ENCODE measurements around the gene EIPR1. TPM values are rescaled to one million over a fixed set of nuclear protein-coding genes. Genes with fewer than 3 reads are reported as not detected.
A peak's percentile ranks its signal among the peaks of the same experiment; 100 is the strongest.

EIPR1 gene
- total and polyA plus RNA-seq, 10 of the 15 experiments (the other 5 are each of a cell fraction or from before 2014, with no cell fraction given) = 23.6 to 61.2 (median 42.2) TPM

DNA sequence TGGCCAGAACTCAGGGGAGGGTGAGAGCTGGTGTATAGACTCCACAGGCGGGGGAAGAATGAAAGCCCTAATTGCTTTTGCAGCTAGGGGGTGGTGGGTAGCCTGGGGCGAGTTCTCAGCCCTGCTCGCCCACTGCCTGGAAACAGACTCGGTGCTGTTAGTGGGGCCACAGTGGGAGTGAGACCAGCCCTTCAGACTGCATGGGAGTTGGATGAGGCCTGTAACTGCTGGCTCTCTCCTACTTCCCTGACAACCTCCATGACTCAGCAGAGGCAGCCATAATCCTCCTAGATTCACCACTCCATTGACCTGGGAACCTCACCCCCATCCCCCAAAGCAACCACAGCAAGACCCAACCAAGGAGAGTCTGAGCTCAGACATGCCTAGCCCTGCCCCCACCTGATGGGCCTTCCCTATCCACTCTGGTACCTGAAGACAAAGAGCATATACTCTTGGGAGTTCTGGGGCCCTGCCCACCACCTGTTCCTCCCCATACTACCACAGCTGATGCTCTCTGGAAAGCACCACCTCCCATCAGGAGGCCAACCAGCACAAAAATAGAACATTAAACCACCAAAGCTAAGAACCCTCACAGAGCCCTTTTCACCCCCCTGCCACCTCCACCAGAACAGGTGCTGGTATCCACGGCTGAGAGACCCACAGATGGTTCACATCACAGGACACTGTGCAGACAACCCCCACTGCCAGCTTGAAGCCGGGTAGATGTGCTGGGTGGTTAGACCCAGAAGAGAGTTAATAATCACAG, 226.3 kb downstream of the EIPR1 start:
- ChIA-PET RAD21 (ENCODE audit: unreplicated experiment) (interaction anchor here (1.1 kb wide), 1 partner anchor 71 kb away, joined by 5 read pairs; no protein-coding TSS in a partner anchor), SMC1A (ENCODE audit: uncharacterized antibody, unreplicated experiment) (interaction anchor here (1.4 to 1.8 kb wide), 3 partner anchors 11 to 103 kb away, joined by 3 to 6 read pairs (median 5); no protein-coding TSS in a partner anchor), CTCF (interaction anchor here (1.5 kb wide), 1 partner anchor 272 kb away, joined by 3 read pairs; no protein-coding TSS in a partner anchor), POLR2A (interaction anchor here (1.2 kb wide), 1 partner anchor 103 kb away, joined by 3 read pairs; no protein-coding TSS in a partner anchor)
- Histone ChIP-seq H3K27ac (ENCODE audit: control insufficient read depth, insufficient read depth) (peak overlapping the region; percentile 46), H3K79me2 (ENCODE audit: control insufficient read depth, insufficient read depth, low read length) (no peaks in the 10 kb centered on the region), H3K27me3 (replicated peaks in 1 of 2; ENCODE audit: control insufficient read depth in 2 of 2, insufficient read depth in 2 of 2, low read length in 1 of 2) (no peaks in the 10 kb centered on the region), H4K20me1 (ENCODE audit: control insufficient read depth, insufficient read depth) (no peaks in the 10 kb centered on the region), H3K4me1 (ENCODE audit: control insufficient read depth, insufficient read depth, low read length) (peaks cover 14% of the 10 kb centered on the region), H3K9me3 (replicated peaks; ENCODE audit: control insufficient read depth, insufficient read depth, low read length) (no peaks in the 10 kb centered on the region; the same call in 2 of the 3 replicates), H2AFZ (ENCODE audit: control insufficient read depth, low read depth, low read length) (no peak overlapping the region; the same call in none of the 2 replicates), H3K4me2 (ENCODE audit: control insufficient read depth, insufficient read depth) (peak overlapping the region; percentile 22; the same call in 1 of the 2 replicates), H3K36me3 (ENCODE audit: control insufficient read depth in 2 of 2, insufficient read depth in 2 of 2, low read length in 1 of 2) (no peaks in the 10 kb centered on the region; a peak in 1 of 4 replicates), H3K9ac (ENCODE audit: control insufficient read depth, insufficient read depth, low read length) (no peak overlapping the region), H3K4me3 (no peak overlapping the region)
- FAIRE-seq (peak; percentile 72), DNase-seq (ENCODE audit: low read depth, low spot score) (peak; percentile 60), ATAC-seq (peak; percentile 64)
- intact Hi-C loops (cut with micrococcal nuclease; ENCODE audit: unreplicated experiment) (loop anchor here (2.0 kb wide), 1 partner anchor 71 kb away; no protein-coding TSS in a partner anchor), in situ Hi-C loops (cut with MboI) (no loop called here)
- no TSS peak for BruUV-seq (replicated peaks)
- WGBS (ENCODE audit: insufficient coverage, insufficient replicate concordance, low lambda C conversion rate, missing lambda C conversion rate) = 61% methylated on average over 6 of the region's 6 CpGs
- TF ChIP-seq, protein P1, sequence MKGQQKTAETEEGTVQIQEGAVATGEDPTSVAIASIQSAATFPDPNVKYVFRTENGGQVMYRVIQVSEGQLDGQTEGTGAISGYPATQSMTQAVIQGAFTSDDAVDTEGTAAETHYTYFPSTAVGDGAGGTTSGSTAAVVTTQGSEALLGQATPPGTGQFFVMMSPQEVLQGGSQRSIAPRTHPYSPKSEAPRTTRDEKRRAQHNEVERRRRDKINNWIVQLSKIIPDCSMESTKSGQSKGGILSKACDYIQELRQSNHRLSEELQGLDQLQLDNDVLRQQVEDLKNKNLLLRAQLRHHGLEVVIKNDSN (IDR thresholded peaks at IDR 0.05; ENCODE audit: borderline replicate concordance, extremely low read length, insufficient read depth, low read depth, low read length) = no peak
- TF ChIP-seq RBBP5 (conservative IDR thresholded peaks at IDR 0.05) (no peak), MEF2A (IDR thresholded peaks at IDR 0.05; ENCODE audit: insufficient read depth, low read depth, low read length) (peak; percentile 75; the same call in 1 of the 2 replicates), EED (IDR thresholded peaks at IDR 0.05; ENCODE audit: low read depth) (peak; percentile 60), ASH2L (IDR thresholded peaks at IDR 0.05; ENCODE audit: borderline replicate concordance, low read depth) (no peak), ZNF384 (IDR thresholded peaks at IDR 0.05; ENCODE audit: borderline replicate concordance, low read depth, low read length) (no peak), MTA3 (IDR thresholded peaks at IDR 0.05; ENCODE audit: borderline replicate concordance, low read length) (no peak), TCF3 (IDR thresholded peaks at IDR 0.05; ENCODE audit: borderline replicate concordance, insufficient read depth, low read depth, low read length) (peak; percentile 95), MEF2B (IDR thresholded peaks at IDR 0.05; ENCODE audit: partially characterized antibody, poor library complexity, severe bottlenecking) (peak; percentile 94), JUNB (IDR thresholded peaks at IDR 0.05) (no peak), BMI1 (IDR thresholded peaks at IDR 0.05; ENCODE audit: borderline replicate concordance) (no peak), ATF7 (IDR thresholded peaks at IDR 0.05; ENCODE audit: low read depth) (no peak), TCF7 (IDR thresholded peaks at IDR 0.05; ENCODE audit: borderline replicate concordance) (no peak), NFYB (IDR thresholded peaks at IDR 0.05; ENCODE audit: insufficient read depth, low read depth, low read length) (no peak), NR2F1 (conservative IDR thresholded peaks at IDR 0.05) (0 out of 2 replicates have a peak, but pooled peaks have one; percentile 63), SIN3A (IDR thresholded peaks at IDR 0.05; ENCODE audit: low read depth, low read length) (no peak), ZZZ3 (IDR thresholded peaks at IDR 0.05; ENCODE audit: control insufficient read depth, insufficient read length, low read depth) (no peak), SMAD1 (IDR thresholded peaks at IDR 0.05; ENCODE audit: low read depth, partially characterized antibody) (no peak), CREM (IDR thresholded peaks at IDR 0.05; ENCODE audit: low read depth) (no peak), CEBPB (IDR thresholded peaks at IDR 0.05; ENCODE audit: borderline replicate concordance in 1 of 2, low read depth in 2 of 2, low read length in 2 of 2) (no peak), HDAC2 (IDR thresholded peaks at IDR 0.05) (no peak)
- TF ChIP-seq, protein P2, sequence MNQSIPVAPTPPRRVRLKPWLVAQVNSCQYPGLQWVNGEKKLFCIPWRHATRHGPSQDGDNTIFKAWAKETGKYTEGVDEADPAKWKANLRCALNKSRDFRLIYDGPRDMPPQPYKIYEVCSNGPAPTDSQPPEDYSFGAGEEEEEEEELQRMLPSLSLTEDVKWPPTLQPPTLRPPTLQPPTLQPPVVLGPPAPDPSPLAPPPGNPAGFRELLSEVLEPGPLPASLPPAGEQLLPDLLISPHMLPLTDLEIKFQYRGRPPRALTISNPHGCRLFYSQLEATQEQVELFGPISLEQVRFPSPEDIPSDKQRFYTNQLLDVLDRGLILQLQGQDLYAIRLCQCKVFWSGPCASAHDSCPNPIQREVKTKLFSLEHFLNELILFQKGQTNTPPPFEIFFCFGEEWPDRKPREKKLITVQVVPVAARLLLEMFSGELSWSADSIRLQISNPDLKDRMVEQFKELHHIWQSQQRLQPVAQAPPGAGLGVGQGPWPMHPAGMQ (IDR thresholded peaks at IDR 0.05; ENCODE audit: borderline replicate concordance) = no peak
- TF ChIP-seq, protein P3, sequence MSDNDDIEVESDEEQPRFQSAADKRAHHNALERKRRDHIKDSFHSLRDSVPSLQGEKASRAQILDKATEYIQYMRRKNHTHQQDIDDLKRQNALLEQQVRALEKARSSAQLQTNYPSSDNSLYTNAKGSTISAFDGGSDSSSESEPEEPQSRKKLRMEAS (IDR thresholded peaks at IDR 0.05; ENCODE audit: low read depth, low read length) = no peak
